Caco-2 (cell line): Measurements from ENCODE around the gene SH2B2. TPM values are rescaled to one million over a fixed set of nuclear protein-coding genes. Genes with fewer than 3 reads are reported as not detected.

Experiments
- Bru-seq: library from RNA; stranded (reverse); fragments of 400-500 nt; gene quantifications from one replicate; lab custom pipeline; 2021; lab: Mats Ljungman, UMichigan
- BruChase-seq, 2 experiments: library from RNA; stranded (reverse); fragments of 400-500 nt; gene quantifications; one replicate each; lab custom pipeline; 2021; lab: Mats Ljungman, UMichigan
- BruUV-seq: library from RNA; stranded (reverse); fragments of 400-500 nt; replicated peaks from 2 replicates; lab custom pipeline; 2021; lab: Mats Ljungman, UMichigan
- CTCF ChIA-PET: fragments of 300-600 bp; sonication (Branson Sonifier 250); formaldehyde crosslinking; loops from one replicate; lab custom pipeline; 2022; ENCODE audit warnings: antibody characterized with exemption; lab: Charles Lee
- POLR2A ChIA-PET: fragments of 300-600 bp; sonication (Branson Sonifier 250); formaldehyde crosslinking; loops from one replicate; lab custom pipeline; 2022; ENCODE audit warnings: antibody characterized with exemption; lab: Charles Lee
- DNase-seq, 2 experiments: peaks; one replicate each; pipeline versions ENCODE4 v3.0.0 to v3.0.0-alpha.2; 2020 to 2022
- H3K27me3 ChIP-seq: replicated peaks from 2 replicates; pipeline ENCODE4 v1.6.0; 2011; ENCODE audit warnings: low read length; ENCODE audit not compliant: control insufficient read depth, insufficient read depth
- H3K36me3 ChIP-seq: 2 replicates; pipeline ENCODE4 v1.5.1; 2011; ENCODE audit warnings: low read length; ENCODE audit not compliant: control insufficient read depth, insufficient read depth
- H3K4me1 ChIP-seq: fragments of 250-450 bp; sonication (Bioruptor Pico); 2 replicates; pipeline ENCODE4 v1.5.1; 2020; ENCODE audit warnings: mild to moderate bottlenecking
- H3K4me3 ChIP-seq: 2 replicates; pipeline ENCODE4 v1.5.1; 2011; ENCODE audit warnings: low read depth, mild to moderate bottlenecking, control low read depth, low read length
- H3K9me3 ChIP-seq: fragments of 250-450 bp; sonication (Bioruptor Pico); 2 replicates; pipeline ENCODE4 v1.5.1; 2020; ENCODE audit warnings: mild to moderate bottlenecking, moderate library complexity
- H3K27ac Mint-ChIP-seq: one replicate; pipeline ENCODE4 v1.8.0; 2022; ENCODE audit warnings: mixed read lengths; ENCODE audit not compliant: unreplicated experiment
- H3K27me3 Mint-ChIP-seq: one replicate; pipeline ENCODE4 v1.8.0; 2022; ENCODE audit warnings: mixed read lengths; ENCODE audit not compliant: insufficient read depth, unreplicated experiment
- H3K36me3 Mint-ChIP-seq: one replicate; pipeline ENCODE4 v1.8.0; 2022; ENCODE audit warnings: mild to moderate bottlenecking, mixed read lengths; ENCODE audit not compliant: insufficient read depth, unreplicated experiment
- H3K4me1 Mint-ChIP-seq: one replicate; pipeline ENCODE4 v1.8.0; 2022; ENCODE audit warnings: low read depth, mixed read lengths; ENCODE audit not compliant: unreplicated experiment
- H3K4me3 Mint-ChIP-seq: one replicate; pipeline ENCODE4 v1.8.0; 2022; ENCODE audit warnings: mild to moderate bottlenecking, moderate library complexity, mixed read lengths; ENCODE audit not compliant: unreplicated experiment
- H3K9me3 Mint-ChIP-seq: one replicate; pipeline ENCODE4 v1.8.0; 2022; ENCODE audit warnings: mixed read lengths; ENCODE audit not compliant: unreplicated experiment
- CTCF ChIP-seq, 2 experiments: fragments of 200-600 bp in 1 of 2; IDR thresholded peaks; 1 replicate in 1 of 2; 2 replicates in 1 of 2; pipeline versions ENCODE4 v1.5.1 to v1.8.0; 2011 to 2022; ENCODE audit warnings: antibody characterized with exemption in 1 of 2, control low read depth in 1 of 2, inconsistent platforms in 1 of 2, low read depth in 1 of 2, low read length in 1 of 2, mild to moderate bottlenecking in 1 of 2, moderate library complexity in 1 of 2; ENCODE audit not compliant: insufficient read depth in 1 of 2, severe bottlenecking in 1 of 2, unreplicated experiment in 1 of 2
- intact Hi-C: fragments of 100-400 bp; cut with micrococcal nuclease; formaldehyde crosslinking; loops from one replicate; pipeline ENCODE4 v1.10.0; 2022; ENCODE audit not compliant: unreplicated experiment
- long read RNA-seq: library from polyadenylated mRNA; stranded (forward); transcript quantifications from one replicate; pipeline ENCODE4 v2.0.0, GENCODE V29; 2022
- total RNA-seq: library from RNA; stranded (reverse); gene quantifications from 2 replicates; pipeline ENCODE4 v1.2.3, GENCODE V29; 2022

SH2B2 gene
- total RNA-seq (8.1 and 10.6 TPM in 2 replicates), Bru-seq, nascent RNA (percentile 46 among the genes with signal in this experiment), BruChase-seq, experiment 1, labeled RNA remaining after a 2-hour chase (percentile 55 among the genes with signal in this experiment), BruChase-seq, experiment 2, labeled RNA remaining after a 6-hour chase (percentile 52 among the genes with signal in this experiment)
- long read RNA-seq, partial matches to known transcripts, result 1 of 22 reads
- long read RNA-seq, other reads (novel, unspliced or antisense), result 21 of 22 reads

GRCh38 chr7:102286237-102287110 is at the start of gene SH2B2:
SH2B2 (plus strand) TSS chr7:102286868; CDS start chr7:102300551, 13,683 bp downstream.
- Histone ChIP-seq H3K27me3 (no peaks in the 10 kb centered on the region), H3K9me3 (no peaks in the 10 kb centered on the region), H3K4me3 (peak within 1 kb of the TSS; percentile 99), H3K36me3 (no peaks in the 10 kb centered on the region), H3K4me1 (peaks cover 3% of the 10 kb centered on the region; the same call in 1 of the 2 replicates)
- peak; percentile 78 to 79 for DNase-seq
- ChIA-PET POLR2A (interaction anchor here (0.6 kb wide), 2 partner anchors 77 to 152 kb away, joined by 3 to 4 read pairs; no protein-coding TSS in a partner anchor), CTCF (interaction anchor here (0.6 to 1.0 kb wide), 2 partner anchors 26 to 77 kb away, joined by 3 to 5 read pairs; no protein-coding TSS in a partner anchor)
- intact Hi-C loops, result loop anchor here (5.0 to 10.0 kb wide), 2 partner anchors 36 to 168 kb away; no protein-coding TSS in a partner anchor
- H3K4me1 Mint-ChIP-seq, result peaks cover 7% of the 10 kb centered on the region
- H3K36me3 Mint-ChIP-seq, result peaks cover 4% of the 10 kb centered on the region
- H3K27ac Mint-ChIP-seq, result peak within 1 kb of the TSS; percentile 45
- no peak for TF ChIP-seq CTCF (IDR thresholded peaks at IDR 0.05; ENCODE audit: insufficient read depth in 1 of 2, low read depth in 1 of 2, low read length in 1 of 2, severe bottlenecking in 1 of 2, unreplicated experiment in 1 of 2)
- H3K9me3 Mint-ChIP-seq, result no peaks in the 10 kb centered on the region
- H3K27me3 Mint-ChIP-seq, result no peaks in the 10 kb centered on the region
- BruUV-seq, result TSS peak; percentile 73
- H3K4me3 Mint-ChIP-seq, result peak within 1 kb of the TSS; percentile 71

DNA sequence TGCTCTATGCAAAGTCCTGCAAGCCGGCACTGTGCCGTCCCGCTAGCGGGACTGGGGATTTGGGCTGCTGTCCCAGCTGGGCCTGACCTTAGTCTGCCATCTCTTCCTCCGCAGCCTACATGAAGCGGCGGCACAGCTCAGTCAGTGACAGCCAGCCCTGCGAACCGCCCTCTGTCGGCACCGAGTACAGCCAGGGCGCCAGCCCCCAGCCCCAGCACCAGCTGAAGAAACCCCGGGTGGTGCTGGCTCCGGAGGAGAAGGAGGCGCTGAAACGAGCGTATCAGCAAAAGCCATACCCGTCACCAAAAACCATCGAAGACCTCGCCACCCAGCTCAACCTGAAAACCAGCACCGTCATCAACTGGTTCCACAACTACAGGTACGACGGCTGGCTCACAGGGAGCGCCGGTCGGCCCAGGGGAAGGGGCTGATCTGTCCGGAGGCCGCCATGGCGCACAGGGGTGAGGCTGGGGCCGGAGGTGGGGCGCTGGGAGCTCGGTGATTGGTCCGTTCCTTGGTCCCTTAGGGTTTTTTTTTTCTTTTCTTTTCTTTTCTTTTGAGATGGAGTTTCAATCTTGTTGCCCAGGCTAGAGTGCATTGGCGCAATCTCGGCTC is 47.4 kb upstream of the SH2B2 start:
- Mint-ChIP-seq H3K27me3 (no peaks in the 10 kb centered on the region), H3K27ac (no peak overlapping the region), H3K9me3 (no peaks in the 10 kb centered on the region), H3K36me3 (peaks cover 78% of the 10 kb centered on the region), H3K4me3 (no peak overlapping the region), H3K4me1 (no peaks in the 10 kb centered on the region)
- Histone ChIP-seq H3K4me3 (no peak overlapping the region), H3K4me1 (no peaks in the 10 kb centered on the region; the same call in 1 of the 2 replicates), H3K9me3 (no peaks in the 10 kb centered on the region), H3K27me3 (no peaks in the 10 kb centered on the region), H3K36me3 (no peaks in the 10 kb centered on the region)
- TF ChIP-seq CTCF (IDR thresholded peaks at IDR 0.05; ENCODE audit: insufficient read depth in 1 of 2, low read depth in 1 of 2, low read length in 1 of 2, severe bottlenecking in 1 of 2, unreplicated experiment in 1 of 2), result no peak
- no TSS peak for BruUV-seq
- intact Hi-C loops, result no loop called here
- no peak for DNase-seq
- CTCF ChIA-PET, result no interaction called here
- POLR2A ChIA-PET, result no interaction called here

GRCh38 chr7:102241431-102241830 is 45.2 kb upstream of the SH2B2 start:
- intact Hi-C loops, result no loop called here
- no peaks in the 10 kb centered on the region for H3K27me3 Mint-ChIP-seq
- TF ChIP-seq CTCF (IDR thresholded peaks at IDR 0.05; ENCODE audit: insufficient read depth in 1 of 2, low read depth in 1 of 2, low read length in 1 of 2, severe bottlenecking in 1 of 2, unreplicated experiment in 1 of 2), result no peak
- no peaks in the 10 kb centered on the region for H3K9me3 Mint-ChIP-seq
- DNase-seq, result no peak
- Histone ChIP-seq H3K4me1 (no peaks in the 10 kb centered on the region; the same call in 1 of the 2 replicates), H3K36me3 (no peaks in the 10 kb centered on the region; the same call in 1 of the 2 replicates), H3K9me3 (no peaks in the 10 kb centered on the region), H3K4me3 (no peak overlapping the region), H3K27me3 (no peaks in the 10 kb centered on the region)
- no peaks in the 10 kb centered on the region for H3K4me1 Mint-ChIP-seq
- no peak overlapping the region for H3K4me3 Mint-ChIP-seq
- no peak overlapping the region for H3K27ac Mint-ChIP-seq
- H3K36me3 Mint-ChIP-seq, result peaks cover 70% of the 10 kb centered on the region
- ChIA-PET POLR2A (no interaction called here), CTCF (no interaction called here)
- no TSS peak for BruUV-seq
